Omental fat pad (tissue), 4 donors: ENCODE data around the gene AP1S1. TPM values are rescaled to one million over a fixed set of nuclear protein-coding genes. Genes with fewer than 3 reads are reported as not detected.

Source experiments
- ATAC-seq: fragments of 150-250 bp; one replicate; pipeline ENCODE4 v1.9.1; 2016; ENCODE audit warnings: mild to moderate bottlenecking, moderate library complexity; ENCODE audit not compliant: low FRiP score
- DNase-seq: peaks from one replicate; pipeline ENCODE4 v3.0.0-alpha.2; 2019; ENCODE audit warnings: low spot score
- small RNA-seq: library from RNA; depleted of rRNA; stranded (forward); fragments of <200 nt; gene quantifications from one replicate; pipeline ENCODE3, GENCODE V24; 2016
- total RNA-seq, 4 donors: library from RNA; depleted of rRNA; stranded (reverse); fragments of >200 nt; gene quantifications; one replicate each; pipeline ENCODE4 v1.1.0, GENCODE V29; 2016
- TF ChIP-seq, protein P1 (sequence below), 3 donors: fragments of 450-650 bp; IDR thresholded peaks; one replicate each; pipeline ENCODE4 v1.5.1; 2016 to 2017; ENCODE audit warnings: antibody characterized with exemption in 3 of 3, mild to moderate bottlenecking in 3 of 3, moderate library complexity in 2 of 3

Gene AP1S1
- total RNA-seq, 4 donors from 2014 or later: 30.7 to 52.3 (median 36.4) TPM

DNA sequence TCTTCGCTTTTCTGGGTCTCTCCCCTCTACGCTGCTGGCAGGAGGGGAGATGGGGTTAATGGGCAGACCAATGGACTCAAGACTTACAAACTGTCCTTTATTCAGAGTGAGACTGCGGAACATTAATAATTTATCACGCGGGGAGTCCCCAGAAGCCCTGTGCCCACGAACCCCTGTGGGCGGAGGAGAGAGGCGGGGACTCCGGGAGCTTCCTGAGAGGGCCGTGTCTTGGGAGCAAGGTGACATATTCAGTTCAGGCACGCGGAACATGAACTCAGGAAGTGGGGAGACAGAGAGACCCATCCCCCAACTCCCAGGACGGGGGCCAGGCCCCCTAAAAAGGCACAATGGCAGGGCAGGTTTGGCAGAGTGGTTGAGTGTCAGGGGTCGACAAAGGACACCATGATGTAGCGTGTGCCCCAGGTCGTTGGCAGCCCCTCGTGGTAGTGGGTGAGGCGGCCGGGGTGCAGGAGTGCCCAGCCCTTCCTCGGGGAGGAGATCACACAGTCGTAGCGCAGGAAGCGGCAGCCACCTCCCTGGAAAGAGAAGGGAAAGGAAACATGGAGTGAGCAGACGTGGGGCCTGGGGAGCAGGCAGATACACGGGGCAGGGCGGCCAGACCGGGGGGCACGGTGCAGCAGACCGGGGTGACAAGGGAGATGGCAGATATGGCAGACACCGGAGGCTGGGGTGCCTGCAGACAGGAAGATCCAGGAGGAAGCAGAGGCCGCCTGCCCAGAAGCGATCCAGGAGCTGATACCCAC is 51.8 kb downstream of the AP1S1 start:
- DNase-seq: no peak
- TF ChIP-seq, protein P1, sequence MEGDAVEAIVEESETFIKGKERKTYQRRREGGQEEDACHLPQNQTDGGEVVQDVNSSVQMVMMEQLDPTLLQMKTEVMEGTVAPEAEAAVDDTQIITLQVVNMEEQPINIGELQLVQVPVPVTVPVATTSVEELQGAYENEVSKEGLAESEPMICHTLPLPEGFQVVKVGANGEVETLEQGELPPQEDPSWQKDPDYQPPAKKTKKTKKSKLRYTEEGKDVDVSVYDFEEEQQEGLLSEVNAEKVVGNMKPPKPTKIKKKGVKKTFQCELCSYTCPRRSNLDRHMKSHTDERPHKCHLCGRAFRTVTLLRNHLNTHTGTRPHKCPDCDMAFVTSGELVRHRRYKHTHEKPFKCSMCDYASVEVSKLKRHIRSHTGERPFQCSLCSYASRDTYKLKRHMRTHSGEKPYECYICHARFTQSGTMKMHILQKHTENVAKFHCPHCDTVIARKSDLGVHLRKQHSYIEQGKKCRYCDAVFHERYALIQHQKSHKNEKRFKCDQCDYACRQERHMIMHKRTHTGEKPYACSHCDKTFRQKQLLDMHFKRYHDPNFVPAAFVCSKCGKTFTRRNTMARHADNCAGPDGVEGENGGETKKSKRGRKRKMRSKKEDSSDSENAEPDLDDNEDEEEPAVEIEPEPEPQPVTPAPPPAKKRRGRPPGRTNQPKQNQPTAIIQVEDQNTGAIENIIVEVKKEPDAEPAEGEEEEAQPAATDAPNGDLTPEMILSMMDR (IDR thresholded peaks at IDR 0.05): no peak
- no peak for ATAC-seq

GRCh38 chr7:101206665-101207042 is 52.4 kb downstream of the AP1S1 start:
- no peak for DNase-seq
- no peak for ATAC-seq
- TF ChIP-seq, protein P1 (IDR thresholded peaks at IDR 0.05): no peak

DNA sequence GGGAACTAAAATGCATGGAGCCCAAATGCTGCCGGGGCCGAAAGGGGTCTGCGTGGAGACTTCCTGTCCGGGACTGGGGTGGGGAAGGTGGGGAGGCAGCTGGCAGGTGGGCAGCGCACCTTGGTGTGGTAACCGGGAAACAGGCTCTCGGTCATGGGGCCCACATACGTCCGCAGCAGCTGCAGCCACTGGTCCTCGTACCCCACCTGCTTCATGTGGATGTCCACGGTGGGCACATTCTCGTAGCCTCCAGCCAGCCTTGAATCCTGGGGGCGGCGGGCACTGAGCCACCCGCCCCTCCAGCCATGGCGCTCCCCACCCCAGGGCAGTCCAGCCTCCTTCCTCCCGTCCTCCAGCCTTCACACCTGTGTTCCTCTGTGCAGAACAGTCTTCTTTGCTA is 53.2 kb downstream of the AP1S1 start:
- DNase-seq (no peak), ATAC-seq (no peak)

DNA sequence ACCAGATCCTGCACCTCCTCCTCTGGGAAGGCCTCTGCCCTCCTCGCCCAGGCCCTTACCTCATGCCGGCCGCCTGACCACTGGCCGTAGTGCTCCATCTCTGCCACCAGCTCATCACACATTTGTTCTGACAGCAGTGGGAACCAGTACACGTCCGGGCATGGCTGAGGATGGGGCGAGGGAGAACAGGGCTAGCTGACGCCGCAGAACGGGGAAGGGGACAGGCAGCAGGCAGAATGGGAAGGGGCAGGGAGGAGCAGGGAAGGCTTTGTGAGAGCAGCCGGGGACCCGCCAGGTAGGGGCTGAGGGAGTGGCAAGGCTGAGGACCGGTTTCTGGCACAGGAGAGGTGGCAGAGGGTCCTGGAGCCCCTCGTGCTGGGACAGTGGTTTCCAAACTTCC is 54.5 kb downstream of the AP1S1 start:
- DNase-seq (no peak), ATAC-seq (no peak)
- TF ChIP-seq, protein P1 (IDR thresholded peaks at IDR 0.05): no peak

More for the DNA sequence above, 53.2 kb downstream of the AP1S1 start:
- TF ChIP-seq, protein P1 (IDR thresholded peaks at IDR 0.05): no peak

GRCh38 chr7:101210143-101210542 is 55.9 kb downstream of the AP1S1 start:
- ATAC-seq (no peak), DNase-seq (no peak)
- TF ChIP-seq, protein P1 (IDR thresholded peaks at IDR 0.05): no peak

Small RNAs within 50 kb of the gene (small RNA-seq; reads per million reads assigned to genes)
- not detected for gene MIR4653

Other genes with a start within 250 kb of the AP1S1 start
- gene MUC3A, start 204.9 kb upstream of the AP1S1 start, total RNA-seq: 1 to 10 TPM in 1 of 4 donors, under 1 TPM in 3; 0.09 to 1.1 (median 0.24) TPM
- 1 to 10 TPM in 1 of 4 donors, not detected in 3; 2.4 TPM for gene MUC12, start 184.9 kb upstream of the AP1S1 start, total RNA-seq
- gene MUC17, start 134.4 kb upstream of the AP1S1 start, total RNA-seq: not detected
- gene TRIM56, start 69.0 kb upstream of the AP1S1 start, total RNA-seq: 10 to 100 TPM; 14.1 to 41.1 (median 20.9) TPM
- 100 to 1,000 TPM in 2 of 4 donors, 10 to 100 TPM in 2; 36.4 to 861 (median 118) TPM for gene SERPINE1, start 27.4 kb upstream of the AP1S1 start, total RNA-seq
- gene VGF, start 11.1 kb downstream of the AP1S1 start, total RNA-seq: under 1 TPM in 1 of 4 donors, not detected in 3; 0.60 TPM
- under 1 TPM in 1 of 4 donors, not detected in 3; 0.09 TPM for gene NAT16, start 25.8 kb downstream of the AP1S1 start, total RNA-seq
- gene MOGAT3, start 46.6 kb downstream of the AP1S1 start, total RNA-seq: not detected
- 10 to 100 TPM; 41.1 to 68.5 (median 51.6) TPM for gene PLOD3, start 63.1 kb downstream of the AP1S1 start, total RNA-seq
- 100 to 1,000 TPM in 1 of 4 donors, 10 to 100 TPM in 3; 54.6 to 113 (median 77.1) TPM for gene ZNHIT1, start 63.7 kb downstream of the AP1S1 start, total RNA-seq
- 100 to 1,000 TPM in 1 of 4 donors, 10 to 100 TPM in 3; 43.3 to 280 (median 60.5) TPM for gene CLDN15, start 83.3 kb downstream of the AP1S1 start, total RNA-seq
- gene FIS1, start 90.6 kb downstream of the AP1S1 start, total RNA-seq: 100 to 1,000 TPM; 243 to 384 (median 344) TPM
- gene IFT22, start 167.3 kb downstream of the AP1S1 start, total RNA-seq: 10 to 100 TPM in 2 of 4 donors, 1 to 10 TPM in 2; 8.4 to 21.4 (median 12.6) TPM
- gene COL26A1, start 208.4 kb downstream of the AP1S1 start, total RNA-seq: under 1 TPM in 1 of 4 donors, not detected in 3; 0.37 TPM